CD4-positive, alpha-beta T cell treated with Interleukin-6 at 100 ng/mL for 8 hours (primary cell): ENCODE measurements around the gene ARHGEF16.

Experiments
- DNase-seq: peaks from one replicate; pipeline ENCODE4 v3.0.0-alpha.2; 2020; ENCODE audit warnings: mixed read lengths, low spot score

ARHGEF16 gene

DNA sequence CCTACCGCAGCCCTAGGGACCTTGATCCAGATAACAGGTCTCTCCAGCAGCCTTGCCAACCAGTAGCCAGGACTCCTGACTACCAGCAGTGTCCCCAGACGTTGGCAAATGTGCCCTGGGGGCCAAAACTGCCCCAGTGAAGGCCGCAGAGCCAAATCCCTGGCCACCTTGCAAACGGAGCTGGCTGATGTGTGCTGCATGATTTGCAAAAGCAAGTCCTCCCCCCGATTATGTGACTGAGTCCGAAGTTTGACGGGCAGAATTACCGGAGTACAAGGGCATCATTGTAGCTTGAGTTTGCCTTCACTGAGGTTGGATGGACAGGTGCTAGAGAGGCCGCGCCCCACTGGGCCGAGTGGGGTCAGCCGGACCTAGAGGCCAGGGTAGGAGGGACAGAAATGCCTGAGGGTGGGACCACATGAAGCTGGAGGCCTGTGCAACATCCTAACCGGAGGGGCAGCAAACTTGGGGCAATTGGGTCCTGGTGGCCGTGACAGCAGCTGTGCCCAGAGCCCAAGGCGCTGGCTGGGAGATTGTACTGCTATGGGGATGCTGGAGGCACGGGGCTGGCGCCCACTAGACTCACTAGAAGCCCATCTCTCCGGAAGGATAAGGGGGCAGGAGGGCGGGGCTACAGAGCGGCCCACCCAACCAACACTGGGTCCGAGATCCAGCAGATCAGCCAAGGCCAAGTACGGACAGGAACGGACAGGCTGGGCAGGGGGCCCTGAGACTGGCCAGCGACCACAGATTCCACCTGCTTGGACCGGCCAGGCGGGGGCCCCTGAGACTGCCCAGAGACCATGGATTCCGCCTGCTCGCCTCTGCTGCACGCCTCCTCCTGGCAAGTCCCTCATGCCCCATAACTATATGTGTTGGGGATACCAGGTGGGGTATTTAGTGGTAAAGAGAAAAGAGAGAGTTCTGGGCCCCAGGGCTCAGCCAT, 2.8 kb downstream of the ARHGEF16 start:
- no peak for DNase-seq

DNA sequence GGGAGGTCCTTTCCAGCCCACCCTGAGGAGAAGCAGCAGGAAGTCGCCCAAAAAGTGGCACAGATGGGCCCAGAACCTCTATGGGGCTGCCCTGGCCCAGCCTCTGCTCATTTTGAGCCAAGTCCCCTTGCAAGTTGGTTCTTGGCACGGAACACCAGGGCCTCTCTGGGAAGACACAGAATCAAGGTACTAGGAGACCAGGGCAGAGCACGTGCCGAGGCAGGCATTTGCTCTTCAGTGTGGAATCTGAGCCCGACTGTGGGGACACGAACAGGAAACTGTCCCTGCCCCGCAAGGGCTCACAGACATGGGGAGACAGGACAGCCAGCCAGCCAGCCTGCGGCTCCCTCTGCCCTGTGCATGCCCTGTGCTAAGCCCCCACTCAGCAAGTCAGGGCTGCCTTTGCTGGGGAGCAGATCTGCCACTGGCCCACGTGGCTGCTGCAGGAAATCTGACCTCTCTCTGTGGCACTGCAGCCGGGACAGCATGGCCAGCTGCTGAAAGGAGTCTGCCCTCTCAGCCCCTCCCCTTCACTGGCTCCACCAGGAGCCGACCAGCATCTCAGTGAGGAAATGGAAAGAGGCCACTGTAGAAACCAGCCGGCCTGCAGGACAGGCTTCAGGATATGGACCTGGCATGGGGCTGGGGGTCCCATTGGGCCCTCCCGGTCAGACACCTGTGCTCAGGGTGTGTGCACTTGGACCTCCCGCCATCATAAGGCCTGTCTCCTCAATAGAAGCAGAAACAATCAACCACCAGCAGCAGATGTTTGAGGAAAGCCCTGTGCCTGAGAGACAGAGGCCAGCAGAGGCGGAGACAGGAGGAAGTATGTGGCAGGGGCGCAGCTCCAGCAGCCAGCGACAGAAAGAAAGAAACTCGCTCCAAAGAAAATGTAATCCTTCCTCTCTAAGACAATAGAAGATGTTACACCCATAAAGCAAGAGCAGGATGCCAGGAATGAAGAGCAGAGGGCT, 3.7 kb downstream of the ARHGEF16 start:
- no peak for DNase-seq

DNA sequence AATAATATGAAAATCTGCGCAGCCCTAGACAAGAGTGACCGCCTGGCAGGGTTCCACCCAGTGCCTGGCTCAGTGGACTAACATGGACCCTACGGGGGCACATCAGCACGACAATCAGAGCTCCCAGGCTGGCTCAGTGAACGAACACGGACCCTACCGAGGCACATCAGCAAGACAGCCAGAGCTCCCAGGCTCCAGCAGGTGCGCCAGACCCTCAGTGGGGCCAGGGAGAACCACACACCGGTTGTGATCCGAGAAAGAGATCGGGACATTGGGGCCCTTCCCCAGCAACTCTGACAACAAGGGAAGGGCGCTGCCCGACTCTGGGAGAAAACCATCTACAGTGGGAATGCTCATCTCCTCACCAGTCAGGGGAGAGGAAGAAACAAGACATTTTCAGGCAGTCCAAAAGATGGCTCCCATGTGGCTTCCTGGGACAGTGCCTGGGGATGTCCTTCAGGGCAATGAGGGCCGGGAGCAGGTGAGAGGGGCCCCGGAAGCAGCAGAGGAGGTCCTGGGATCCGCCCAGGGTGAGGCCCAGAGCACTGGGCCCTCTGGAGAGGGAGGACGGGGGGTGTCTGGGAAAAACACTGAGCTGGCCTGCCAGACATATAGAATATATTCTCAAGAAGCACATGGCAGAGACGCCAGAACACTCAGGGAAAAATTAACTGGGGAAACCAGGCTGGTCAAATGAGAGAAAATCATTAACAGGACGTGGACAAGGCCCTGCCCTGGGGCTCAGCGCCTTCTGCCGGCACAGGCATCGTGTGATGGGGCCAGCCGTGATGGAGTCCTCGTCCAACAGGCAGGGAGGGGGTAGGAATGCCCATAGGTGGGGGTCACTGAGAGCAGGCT, 4.8 kb downstream of the ARHGEF16 start:
- no peak for DNase-seq

DNA sequence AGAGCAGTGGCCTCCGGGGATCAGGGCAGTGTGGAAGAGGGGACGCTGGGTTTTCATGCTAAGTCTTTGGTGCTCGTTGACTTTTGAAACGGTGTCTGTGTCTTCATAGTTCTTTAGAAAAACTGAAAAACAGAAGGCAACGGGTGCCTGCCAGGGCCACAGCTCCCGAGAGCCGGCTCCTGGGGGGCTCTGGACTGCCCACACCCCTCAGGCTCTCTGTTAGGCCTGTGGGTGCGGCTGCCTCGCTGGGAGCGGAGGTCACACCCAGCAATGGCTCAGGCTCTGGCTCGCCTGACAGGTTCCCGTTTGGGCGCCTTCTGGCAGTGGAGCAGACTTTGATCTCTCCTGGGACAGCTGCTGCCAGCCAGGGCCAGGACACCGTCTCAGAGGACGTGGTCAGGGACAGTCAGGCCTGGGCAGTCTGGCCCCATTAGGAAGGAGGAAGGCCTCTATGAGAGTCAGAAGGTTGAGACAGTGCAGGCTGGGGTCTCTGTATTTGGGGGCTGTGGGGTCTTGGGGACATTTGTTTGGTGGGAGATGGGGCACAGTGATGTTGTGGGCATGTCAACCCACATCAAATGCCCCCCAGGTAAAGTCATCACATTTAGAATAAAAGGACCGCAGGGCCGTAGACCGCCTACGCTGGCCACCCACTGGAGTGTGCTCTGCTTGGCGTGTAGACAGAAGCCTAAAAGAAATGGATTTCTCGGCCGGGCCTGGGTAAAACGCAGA, 5.6 kb downstream of the ARHGEF16 start:
- DNase-seq = no peak

DNA sequence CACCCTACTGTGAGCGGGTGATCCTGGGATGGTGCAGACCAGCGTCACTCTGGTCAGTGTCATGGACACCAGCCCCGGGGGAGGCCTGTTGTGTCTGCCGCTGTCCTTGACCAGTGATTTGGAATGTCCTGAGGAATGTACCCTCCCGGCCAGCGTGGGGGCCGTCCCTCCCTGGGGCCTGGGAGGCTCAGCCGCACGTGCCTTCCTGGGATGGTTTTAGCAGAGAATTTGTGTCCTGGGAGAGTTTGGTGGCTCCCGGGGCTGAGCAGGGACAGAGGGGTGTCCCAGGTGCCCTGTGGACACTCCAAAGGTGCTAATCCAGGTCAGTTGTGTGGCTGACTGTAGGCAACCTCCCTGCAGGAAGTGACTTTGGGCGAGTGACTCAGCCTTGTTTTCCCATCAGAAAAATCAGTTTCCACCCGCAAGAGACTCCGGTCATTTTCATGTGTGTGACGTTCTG, 6.2 kb downstream of the ARHGEF16 start:
- no peak for DNase-seq

DNA sequence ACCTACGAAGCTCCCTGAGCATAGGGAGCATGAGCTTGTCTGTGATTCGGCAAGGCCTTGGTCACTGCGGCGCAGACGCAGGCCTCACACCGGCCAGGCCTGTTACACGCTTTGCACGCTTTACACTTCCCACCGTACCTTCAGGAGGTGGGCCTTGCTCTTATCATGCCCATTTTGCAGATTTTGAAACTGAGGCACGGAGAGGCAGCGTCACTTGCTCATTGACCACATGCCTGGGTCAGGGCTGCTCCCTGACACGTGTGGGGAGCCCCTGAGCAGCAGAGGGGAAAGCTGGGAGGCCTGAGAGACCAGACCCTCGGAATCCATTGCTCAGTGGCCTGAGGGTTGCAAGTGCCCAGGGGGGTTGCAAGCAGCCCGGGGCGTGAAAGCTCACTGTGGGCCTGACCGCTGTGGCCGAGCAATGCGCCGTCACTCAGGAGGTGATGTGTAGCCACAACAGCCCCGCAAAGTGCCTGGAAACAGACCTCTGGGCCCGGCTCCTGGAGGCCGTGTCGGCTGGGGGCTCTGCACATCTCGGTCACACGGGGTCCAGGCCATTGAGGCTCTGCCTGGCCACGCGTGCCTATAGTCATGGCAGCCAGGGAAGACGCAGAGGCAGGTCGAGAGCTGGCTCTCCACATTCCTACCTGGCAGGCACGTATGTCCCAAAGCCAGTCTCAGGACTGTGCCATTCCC, 6.9 kb downstream of the ARHGEF16 start:
- no peak for DNase-seq

DNA sequence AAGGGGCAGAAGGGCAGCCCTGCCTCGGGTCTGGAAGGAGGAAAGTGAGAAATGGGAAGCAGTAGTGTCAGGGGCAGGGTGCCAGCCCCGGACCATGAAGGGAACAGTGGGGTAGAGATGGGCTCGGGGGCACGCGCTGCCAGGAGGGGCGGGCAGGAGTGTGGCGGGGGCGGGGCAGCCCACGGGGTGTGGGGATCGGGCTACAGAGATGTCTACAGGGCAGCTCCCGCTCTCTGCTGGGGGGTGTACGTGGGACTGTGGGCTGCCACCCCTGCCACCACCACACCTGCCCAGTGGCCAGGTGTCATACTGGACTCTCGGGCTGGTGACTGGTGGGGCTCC, 7.4 kb downstream of the ARHGEF16 start:
- no peak for DNase-seq

DNA sequence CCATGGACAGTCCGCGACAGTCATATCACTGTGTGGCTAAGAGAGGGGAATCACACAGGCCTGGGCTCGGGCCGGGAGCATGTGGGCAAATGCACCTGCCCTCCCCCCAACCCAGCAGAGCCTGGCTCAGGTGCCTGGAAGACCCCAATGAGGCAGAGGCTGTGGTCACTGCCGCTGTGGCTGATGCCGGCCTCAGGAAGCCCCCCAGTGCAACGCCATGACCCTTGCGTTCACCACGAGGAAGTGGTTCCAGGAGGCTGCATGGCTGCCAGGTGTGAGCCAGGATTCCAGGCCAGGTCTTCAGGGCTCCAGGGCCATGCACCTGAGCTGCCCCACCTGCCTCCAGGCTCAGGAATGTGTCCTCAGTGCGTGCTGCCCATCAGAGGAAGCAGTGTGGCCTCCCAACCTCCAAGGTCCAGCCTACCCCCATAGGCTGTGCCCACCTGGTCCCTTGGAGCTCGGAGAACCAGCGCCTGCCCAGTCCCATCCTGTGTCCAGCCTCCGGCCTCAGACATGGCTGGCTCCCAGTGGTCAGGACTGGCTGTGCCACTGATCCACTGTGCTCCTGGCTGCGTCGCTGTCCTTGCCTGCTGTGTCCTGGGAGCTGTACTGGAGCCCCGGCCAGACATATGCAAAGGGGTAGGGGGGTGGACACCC, 8.0 kb downstream of the ARHGEF16 start:
- DNase-seq = no peak

DNA sequence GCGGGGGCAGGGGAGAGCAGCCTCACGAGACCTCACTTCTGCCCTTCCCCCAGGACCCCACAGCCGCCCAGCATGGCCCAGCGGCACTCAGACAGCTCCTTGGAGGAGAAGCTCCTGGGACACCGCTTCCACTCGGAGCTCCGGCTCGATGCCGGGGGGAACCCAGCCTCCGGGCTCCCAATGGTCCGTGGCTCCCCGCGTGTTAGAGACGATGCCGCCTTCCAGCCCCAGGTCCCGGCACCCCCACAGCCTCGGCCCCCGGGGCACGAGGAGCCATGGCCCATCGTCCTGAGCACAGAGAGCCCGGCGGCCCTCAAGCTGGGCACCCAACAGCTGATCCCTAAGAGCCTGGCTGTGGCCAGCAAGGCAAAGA, 8.5 kb downstream of the ARHGEF16 start:
- DNase-seq = no peak

DNA sequence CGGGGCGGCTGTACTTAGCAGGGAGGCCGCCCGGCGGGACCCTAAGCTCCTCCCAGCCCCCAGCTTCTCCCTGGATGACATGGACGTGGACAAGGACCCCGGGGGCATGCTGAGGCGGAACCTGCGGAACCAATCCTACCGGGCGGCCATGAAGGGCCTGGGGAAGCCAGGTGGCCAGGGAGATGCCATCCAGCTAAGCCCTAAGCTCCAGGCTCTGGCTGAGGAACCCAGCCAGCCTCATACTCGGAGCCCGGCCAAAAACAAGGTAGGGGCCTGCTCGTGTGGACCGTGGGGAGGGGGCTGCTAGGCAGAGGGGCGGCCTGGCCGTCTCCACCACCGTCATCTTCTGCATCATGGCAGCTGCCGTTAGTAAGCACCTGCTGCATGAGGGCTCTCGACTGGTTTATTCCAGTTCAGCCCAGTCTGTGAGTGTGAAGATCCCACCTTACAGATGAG, 9.0 kb downstream of the ARHGEF16 start:
- DNase-seq = no peak

DNA sequence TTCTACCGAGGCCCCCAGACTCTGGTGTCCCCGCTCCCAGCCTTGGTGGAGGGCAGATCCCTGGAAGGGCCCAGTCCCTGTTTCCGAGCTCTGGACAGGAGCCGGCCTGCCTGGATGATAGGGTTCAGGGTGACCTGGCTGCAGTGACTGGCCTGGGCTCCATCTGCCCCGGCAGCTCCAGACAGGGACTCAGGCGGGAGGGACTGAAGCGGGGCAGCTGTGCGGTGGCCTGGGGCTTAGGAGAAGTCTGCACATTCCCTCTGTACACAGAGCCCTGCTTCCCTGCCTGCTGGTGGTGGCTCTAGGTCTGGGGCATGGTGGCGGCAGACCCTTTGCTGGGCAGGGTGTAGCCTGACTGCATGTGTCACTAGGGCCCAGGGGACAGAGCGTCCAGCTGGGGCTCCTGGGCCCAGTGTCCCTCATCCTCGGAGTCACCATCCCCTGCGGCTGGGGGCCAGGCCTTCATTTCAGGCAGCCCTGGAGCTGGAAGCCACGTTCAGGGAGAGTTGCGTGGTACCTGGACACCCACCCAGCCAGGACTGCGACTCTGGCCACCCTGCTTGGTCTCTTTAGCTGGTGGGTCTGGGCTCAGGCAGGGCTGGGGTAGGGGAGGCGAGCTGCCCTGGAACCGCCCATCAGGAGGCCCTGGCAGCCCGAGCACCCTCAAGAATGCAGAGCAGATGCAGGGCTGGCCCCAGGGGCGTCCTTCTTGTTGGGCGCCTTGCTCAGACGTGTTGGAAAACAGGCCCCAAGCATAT, 9.6 kb downstream of the ARHGEF16 start:
- no peak for DNase-seq

DNA sequence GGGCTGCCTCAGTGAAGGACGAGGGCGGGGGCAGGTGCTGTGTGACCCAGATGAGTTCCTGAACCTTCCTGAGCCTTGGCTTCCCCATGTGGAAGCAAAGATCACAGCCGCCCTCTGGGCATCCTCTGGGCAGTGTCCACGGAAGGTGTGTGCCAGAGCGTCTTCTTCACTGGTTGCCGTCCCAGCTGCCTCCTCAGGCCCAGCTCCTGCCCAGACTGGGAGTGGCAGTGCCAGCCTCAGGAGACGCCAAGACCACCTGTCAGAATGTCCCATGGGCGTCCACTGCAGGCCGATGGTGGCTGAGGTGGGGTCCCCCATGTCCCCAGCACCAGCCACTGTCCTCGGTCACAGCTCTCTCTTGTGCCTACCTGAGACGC, 10.2 kb downstream of the ARHGEF16 start:
- DNase-seq = no peak

DNA sequence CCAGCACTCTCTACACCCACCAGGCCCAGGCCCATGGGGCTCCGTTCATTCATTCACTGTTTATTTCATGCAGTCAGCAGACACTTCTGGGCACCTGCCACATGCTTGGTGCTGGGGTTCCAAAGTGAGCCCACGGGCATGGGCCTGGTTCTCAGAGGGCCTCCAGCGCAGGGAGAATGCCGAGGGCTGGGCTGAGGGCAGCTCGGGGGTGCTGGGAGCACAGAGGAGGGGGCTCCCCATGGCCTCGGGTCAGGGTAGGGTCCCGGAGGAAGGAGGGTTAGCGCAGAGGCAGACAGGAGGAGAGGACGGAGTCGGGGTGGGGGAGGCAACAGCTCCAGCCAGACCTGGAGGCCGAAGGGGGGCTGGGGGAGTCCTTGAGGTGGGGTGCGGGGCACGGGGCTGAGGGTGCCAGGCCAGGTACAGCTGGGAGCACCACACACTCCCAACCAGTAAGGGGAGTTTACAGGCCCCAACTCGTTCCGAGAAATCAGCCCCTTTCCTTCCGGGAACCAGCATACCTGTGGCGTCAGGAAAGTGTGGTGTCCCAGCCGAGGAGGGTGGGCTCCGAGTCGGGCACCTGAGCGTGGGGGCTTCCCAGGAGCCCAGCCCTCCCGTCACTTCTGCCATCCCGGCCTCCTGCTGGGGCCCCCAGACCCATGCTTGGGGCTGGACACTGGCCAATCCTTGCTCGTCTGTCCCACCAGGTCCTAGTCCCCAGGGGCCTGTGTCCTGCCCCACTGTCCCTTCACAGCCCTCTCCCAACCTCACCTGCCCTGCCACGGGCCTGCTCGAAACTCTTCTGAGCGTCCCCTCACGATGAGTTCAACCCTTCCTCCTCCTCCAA, 10.8 kb downstream of the ARHGEF16 start:
- DNase-seq = no peak

DNA sequence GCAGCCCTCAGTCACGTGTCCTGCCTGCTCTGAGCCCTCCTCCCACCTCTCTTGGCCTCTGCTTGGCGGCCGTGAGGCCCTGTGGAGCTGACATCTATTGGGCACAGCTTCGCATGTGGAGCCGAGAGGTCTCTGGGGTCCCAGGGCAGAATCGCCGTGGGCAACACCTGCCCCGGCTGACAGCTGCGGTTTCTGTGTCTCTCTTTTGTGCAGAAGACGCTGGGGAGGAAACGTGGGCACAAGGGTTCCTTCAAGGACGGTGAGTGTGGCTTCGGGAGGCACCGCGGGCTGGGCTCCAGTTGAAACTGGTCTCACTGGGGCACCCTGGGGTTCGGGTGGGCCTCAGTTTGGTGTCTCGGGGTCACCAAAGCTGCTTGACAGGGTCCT, 11.5 kb downstream of the ARHGEF16 start:
- no peak for DNase-seq

DNA sequence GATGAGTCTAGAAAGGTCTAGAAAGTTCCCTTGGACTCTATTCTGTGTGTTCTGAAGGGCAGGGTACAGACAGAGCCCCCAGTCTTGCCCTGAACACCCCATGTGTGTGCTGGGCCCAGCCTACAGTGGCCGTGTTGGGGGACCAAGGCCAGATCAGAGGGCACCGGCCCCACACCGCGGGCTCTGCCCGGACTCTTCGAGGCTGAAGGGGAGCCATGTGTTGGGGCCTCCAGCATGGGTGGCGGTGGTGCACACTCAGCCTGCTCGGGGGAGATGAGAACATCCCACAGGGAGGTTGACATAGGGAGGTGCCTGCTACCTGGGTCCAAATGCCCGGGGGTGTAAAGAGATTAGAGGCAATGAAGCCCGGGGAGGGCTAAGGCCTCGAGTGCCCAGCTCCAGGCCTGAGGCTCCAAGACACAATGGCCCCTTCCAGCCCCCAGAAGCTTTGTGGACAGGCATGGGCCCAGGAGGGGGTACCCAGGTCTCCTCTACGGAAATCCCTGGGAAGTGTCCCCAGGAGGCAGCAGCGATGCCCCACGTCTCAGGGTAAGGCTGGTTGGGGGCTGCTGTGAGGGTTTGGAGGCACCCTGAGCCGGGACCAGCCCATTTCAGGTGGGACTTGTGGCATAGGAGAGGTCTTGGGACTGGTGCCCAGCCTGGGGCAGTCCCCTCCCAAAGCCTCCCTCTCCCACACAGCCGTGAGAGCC, 12.1 kb downstream of the ARHGEF16 start:
- no peak for DNase-seq

DNA sequence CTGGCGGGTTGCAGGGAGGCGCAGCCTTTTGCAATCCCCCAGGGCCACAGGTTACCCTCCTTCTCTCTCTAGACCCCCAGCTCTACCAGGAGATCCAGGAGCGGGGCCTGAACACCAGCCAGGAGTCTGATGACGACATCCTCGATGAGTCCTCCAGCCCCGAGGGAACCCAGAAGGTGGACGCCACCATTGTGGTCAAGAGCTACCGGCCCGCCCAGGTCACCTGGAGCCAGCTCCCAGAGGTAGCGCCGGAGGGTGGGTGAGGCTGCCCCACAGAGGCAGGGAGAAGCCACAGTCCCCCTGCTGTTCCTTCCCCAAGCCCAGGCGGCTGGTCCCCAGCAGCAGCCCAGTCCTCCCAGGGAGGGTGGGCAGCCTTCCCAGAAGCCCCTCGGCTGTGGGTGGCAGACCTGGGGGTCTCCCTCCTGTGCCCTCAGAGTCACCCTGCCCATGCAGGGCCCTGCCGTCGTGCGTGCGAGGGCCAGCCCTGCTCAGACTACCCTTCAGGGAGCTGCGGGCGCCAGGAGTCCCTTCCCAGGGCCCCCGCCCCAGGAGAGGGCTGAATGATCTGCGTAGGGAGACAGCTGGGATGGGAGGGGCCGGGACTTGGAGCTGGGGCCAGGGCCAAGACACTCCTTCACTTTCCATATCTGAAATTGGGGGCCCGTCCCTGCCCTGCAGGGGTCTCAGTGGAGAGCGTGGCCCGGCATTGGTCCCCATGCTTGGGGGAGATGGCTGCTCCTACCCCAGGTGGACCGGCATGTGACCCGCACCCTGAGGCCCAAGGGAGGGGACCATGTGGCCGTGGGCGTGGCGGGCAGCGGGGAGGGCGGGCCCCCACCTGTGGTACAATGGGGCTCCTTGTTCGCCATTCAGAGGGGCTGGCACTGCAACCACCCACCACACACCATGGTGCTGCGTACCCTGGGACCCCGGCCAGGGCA, 12.9 kb downstream of the ARHGEF16 start:
- no peak for DNase-seq
